ENCODE measurements around the gene HAUS1.

Gene HAUS1

DNA sequence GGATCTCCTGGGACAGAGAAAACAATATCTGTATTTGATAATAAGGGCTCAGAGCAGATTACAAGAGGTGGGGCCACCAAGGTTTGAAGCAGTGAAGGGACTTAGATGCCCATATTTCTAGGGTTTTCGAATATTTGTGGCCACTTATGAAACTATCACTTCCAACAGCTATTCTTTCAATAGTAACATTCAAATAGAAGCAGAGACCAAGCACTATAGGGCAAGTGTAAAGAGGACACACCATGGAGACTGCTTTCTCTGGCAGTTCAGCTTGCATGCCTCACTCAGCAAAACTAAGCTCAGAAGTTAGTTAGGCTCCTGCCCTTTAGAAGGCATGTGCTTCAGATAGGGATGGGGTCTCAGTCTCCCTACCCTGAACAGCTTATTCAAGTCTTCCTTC lies 42.4 kb upstream of the HAUS1 start:
- no peak overlapping the region for H3K4me3 ChIP-seq (replicated peaks; ENCODE audit: low read depth, low read length)
- TF ChIP-seq, protein P1, sequence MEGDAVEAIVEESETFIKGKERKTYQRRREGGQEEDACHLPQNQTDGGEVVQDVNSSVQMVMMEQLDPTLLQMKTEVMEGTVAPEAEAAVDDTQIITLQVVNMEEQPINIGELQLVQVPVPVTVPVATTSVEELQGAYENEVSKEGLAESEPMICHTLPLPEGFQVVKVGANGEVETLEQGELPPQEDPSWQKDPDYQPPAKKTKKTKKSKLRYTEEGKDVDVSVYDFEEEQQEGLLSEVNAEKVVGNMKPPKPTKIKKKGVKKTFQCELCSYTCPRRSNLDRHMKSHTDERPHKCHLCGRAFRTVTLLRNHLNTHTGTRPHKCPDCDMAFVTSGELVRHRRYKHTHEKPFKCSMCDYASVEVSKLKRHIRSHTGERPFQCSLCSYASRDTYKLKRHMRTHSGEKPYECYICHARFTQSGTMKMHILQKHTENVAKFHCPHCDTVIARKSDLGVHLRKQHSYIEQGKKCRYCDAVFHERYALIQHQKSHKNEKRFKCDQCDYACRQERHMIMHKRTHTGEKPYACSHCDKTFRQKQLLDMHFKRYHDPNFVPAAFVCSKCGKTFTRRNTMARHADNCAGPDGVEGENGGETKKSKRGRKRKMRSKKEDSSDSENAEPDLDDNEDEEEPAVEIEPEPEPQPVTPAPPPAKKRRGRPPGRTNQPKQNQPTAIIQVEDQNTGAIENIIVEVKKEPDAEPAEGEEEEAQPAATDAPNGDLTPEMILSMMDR (IDR thresholded peaks at IDR 0.05; ENCODE audit: insufficient read depth, low read length, poor library complexity, severe bottlenecking) = no peak
- H3K27me3 ChIP-seq (replicated peaks; ENCODE audit: control insufficient read depth, insufficient read depth, low read length) = no peaks in the 10 kb centered on the region
- no peak for DNase-seq (ENCODE audit: extremely low read depth, insufficient read length)
- H3K36me3 ChIP-seq (ENCODE audit: control insufficient read depth, insufficient read depth, low read length) = no peaks in the 10 kb centered on the region

DNA sequence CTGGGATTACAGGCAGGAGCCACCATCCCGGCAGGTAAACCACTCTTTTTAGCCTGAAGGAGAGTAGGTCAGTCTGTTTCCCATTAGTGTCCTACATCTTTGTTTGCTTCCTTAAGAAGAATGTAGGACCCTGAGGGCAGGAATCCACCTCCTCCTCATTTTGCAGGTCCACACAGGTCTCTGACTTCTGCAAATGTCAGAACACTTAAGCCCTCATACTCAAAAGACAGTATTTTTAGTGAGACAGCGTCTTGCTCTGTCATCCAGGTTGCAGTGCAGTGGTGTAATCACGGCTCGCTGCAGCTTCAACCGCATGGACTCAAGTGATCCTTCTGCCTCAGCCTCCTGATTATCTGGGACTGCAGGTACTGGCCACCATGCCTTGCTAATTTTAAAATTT lies 41.4 kb upstream of the HAUS1 start:
- DNase-seq (ENCODE audit: extremely low read depth, insufficient read length) = no peak
- Histone ChIP-seq H3K27me3 (replicated peaks; ENCODE audit: control insufficient read depth, insufficient read depth, low read length) (no peaks in the 10 kb centered on the region), H3K36me3 (ENCODE audit: control insufficient read depth, insufficient read depth, low read length) (no peaks in the 10 kb centered on the region), H3K4me3 (replicated peaks; ENCODE audit: low read depth, low read length) (no peak overlapping the region)
- TF ChIP-seq, protein P1 (IDR thresholded peaks at IDR 0.05; ENCODE audit: insufficient read depth, low read length, poor library complexity, severe bottlenecking) = no peak

DNA sequence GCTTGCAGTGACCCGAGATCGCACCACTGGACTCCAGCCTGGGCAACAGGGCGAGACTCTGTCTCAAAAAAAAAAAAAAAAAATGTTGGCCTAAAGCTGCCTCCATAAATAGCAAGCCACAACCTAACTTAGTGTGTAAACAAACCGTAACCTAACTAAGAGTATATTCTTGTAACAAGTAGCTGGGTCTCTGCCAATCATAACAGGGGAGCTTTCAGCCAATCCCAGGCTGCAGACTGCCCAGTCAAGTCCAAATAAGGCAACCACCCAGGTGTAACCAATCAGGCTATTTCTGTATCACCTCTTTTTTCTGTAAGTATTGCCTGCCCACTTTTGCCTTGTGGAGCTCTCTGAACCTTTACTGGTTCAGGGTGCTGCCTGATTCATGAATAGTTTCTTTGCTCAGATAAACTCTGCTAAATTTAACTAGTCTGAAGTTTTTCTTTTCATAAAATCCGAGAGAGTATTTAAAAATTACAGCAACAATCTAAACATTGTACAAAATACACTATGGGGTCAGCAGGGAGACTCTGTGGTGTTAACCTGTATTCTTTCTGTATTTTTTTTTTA lies 36.7 kb upstream of the HAUS1 start:
- no peaks in the 10 kb centered on the region for H3K36me3 ChIP-seq (ENCODE audit: control insufficient read depth, insufficient read depth, low read length)
- no peak for DNase-seq (ENCODE audit: extremely low read depth, insufficient read length)
- H3K4me3 ChIP-seq (replicated peaks; ENCODE audit: low read depth, low read length) = no peak overlapping the region
- TF ChIP-seq, protein P1 (IDR thresholded peaks at IDR 0.05; ENCODE audit: insufficient read depth, low read length, poor library complexity, severe bottlenecking) = no peak
- H3K27me3 ChIP-seq (replicated peaks; ENCODE audit: control insufficient read depth, insufficient read depth, low read length) = no peaks in the 10 kb centered on the region

DNA sequence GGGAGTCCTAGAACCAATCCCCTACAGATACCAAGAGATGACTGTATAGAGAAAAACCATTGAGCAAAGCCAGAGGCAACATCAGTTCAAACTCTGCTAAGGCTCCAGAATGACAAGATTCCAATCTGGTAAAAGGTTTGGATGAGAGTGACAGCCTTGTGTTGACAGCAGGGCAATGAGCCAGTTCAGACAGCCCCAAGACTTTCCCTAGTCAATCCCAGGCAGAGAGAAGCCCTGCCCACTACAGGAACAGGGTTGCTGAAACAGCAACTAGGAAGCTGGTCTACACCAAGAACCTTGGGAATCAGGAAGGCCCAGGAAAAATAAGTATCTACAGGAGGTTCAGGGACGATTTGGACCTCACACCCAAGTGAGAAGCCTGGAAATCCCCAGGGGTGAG lies 35.4 kb upstream of the HAUS1 start:
- TF ChIP-seq, protein P1 (IDR thresholded peaks at IDR 0.05; ENCODE audit: insufficient read depth, low read length, poor library complexity, severe bottlenecking) = no peak
- no peak overlapping the region for H3K4me3 ChIP-seq (replicated peaks; ENCODE audit: low read depth, low read length)
- no peaks in the 10 kb centered on the region for H3K27me3 ChIP-seq (replicated peaks; ENCODE audit: control insufficient read depth, insufficient read depth, low read length)

DNA sequence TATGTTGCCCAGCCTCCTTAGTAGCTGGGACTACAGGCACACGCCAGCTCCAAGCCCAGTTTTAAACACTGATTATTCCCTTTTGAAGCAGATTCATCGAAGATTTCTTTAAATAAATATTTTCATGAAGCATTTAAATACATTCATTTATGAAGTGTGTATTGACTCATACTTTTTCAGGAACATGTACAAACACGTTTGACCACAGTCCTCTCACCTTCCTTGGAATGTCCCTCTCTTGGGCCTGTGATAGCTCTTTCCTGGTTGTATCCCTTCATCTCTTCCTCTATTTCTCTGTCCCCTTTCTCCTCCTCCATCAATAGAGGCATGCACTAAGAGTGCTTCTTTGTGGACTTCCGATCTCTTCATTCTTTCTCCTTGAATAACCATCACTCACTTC lies 34.7 kb upstream of the HAUS1 start:
- H3K4me3 ChIP-seq (replicated peaks; ENCODE audit: low read depth, low read length) = no peak overlapping the region
- no peaks in the 10 kb centered on the region for H3K27me3 ChIP-seq (replicated peaks; ENCODE audit: control insufficient read depth, insufficient read depth, low read length)
- no peak for DNase-seq (ENCODE audit: extremely low read depth, insufficient read length)
- no peaks in the 10 kb centered on the region; the same call in 1 of the 2 replicates for H3K36me3 ChIP-seq (ENCODE audit: control insufficient read depth, insufficient read depth, low read length)
- TF ChIP-seq, protein P1 (IDR thresholded peaks at IDR 0.05; ENCODE audit: insufficient read depth, low read length, poor library complexity, severe bottlenecking) = no peak

More for the DNA sequence above, 35.4 kb upstream of the HAUS1 start:
- DNase-seq (ENCODE audit: extremely low read depth, insufficient read length) = no peak
- H3K36me3 ChIP-seq (ENCODE audit: control insufficient read depth, insufficient read depth, low read length) = no peaks in the 10 kb centered on the region; the same call in 1 of the 2 replicates

DNA sequence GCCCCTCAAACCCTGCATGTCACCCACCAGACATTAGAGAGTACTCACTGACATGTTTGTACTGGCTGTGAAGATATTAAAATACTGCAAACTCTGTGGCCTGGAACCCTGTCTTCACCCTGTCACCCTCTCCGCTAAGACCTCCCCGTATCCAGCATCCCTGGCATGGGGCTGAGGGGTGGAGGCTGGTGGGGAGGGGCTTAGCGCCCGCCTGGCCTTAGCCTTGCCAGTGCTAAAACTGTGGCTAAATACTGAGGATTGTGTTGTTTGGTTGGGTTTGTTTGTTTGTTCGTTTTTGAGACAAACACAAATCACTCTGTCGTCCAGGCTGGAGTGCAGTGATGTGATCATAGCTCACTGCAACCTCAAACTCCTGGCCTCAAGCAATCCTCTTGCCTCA lies 34.0 kb upstream of the HAUS1 start:
- no peak for DNase-seq (ENCODE audit: extremely low read depth, insufficient read length)
- Histone ChIP-seq H3K27me3 (replicated peaks; ENCODE audit: control insufficient read depth, insufficient read depth, low read length) (no peaks in the 10 kb centered on the region), H3K4me3 (replicated peaks; ENCODE audit: low read depth, low read length) (peak overlapping the region; percentile 66), H3K36me3 (ENCODE audit: control insufficient read depth, insufficient read depth, low read length) (no peaks in the 10 kb centered on the region; the same call in 1 of the 2 replicates)
- TF ChIP-seq, protein P1 (IDR thresholded peaks at IDR 0.05; ENCODE audit: insufficient read depth, low read length, poor library complexity, severe bottlenecking) = no peak

All from GM06990 (cell line).